ENCODE measurements around the gene NEDD9.

Gene NEDD9

DNA sequence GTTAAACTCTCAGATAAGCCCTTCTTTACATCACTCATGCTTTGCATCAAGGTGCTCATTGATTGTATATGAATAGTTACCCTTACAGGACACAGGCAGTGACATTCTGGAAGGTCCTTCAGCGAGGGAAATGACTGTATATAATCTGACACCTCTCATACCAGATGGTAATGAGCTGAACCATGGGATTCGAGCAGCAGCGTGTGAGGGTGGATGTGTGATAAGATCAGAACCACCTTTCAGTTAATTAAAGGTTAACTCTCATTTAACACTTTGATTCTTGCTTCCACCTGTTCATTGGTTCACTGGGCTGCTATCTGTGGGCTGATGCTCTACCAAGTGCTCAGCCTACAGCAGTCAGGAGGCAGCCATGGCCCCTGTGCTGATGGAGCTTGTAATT is 24.2 kb downstream of the NEDD9 start:
- POLR2A ChIA-PET, result no interaction called here

DNA sequence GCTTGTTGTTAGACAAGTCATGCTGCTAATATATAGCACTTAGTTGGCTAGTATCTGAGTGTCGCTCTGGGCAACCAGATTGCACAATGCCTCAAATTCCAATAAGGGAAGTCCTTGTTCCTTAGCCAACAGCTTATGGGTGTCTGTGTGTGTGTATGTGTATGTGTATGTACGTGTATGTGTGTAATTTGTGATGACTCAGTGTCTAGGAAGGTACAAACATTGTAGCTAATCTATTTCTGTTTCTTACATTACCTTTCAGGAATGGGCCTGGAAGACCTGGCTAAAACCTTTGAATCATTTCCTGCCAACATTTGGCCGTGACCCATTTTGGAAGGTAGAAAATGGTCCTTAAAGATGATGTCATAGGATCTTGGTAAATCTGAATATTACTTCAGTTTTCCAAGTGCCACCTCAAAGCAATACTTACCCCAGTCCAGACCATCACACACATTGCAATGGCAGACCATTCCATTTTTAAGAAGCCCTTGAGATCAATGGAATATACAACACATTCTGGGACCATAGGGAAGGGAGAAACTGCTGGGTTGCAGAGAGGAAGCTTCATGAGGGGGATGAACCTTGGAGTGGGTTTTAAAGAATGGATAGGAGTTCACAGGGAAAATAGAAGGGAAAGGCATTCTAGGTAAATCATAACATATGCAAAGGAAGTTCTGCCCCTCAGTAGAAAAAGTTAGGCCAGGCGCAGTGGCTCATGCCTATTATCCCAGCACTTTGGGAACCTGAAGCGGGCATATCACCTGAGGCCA is 25.1 kb downstream of the NEDD9 start:
- ChIA-PET CTCF (interaction anchor here (0.7 to 1.0 kb wide), 4 partner anchors 8 to 289 kb away, joined by 3 read pairs; no protein-coding TSS in a partner anchor), POLR2A (interaction anchor here (1.6 kb wide), 1 partner anchor 9 kb away, joined by 3 read pairs; no protein-coding TSS in a partner anchor)

More for the DNA sequence above, 24.2 kb downstream of the NEDD9 start:
- CTCF ChIA-PET, result interaction anchor here (1.1 kb wide), 1 partner anchor 125 kb away, joined by 3 read pairs; no protein-coding TSS in a partner anchor
- DNase-seq (ENCODE audit: extremely low spot score), result no peak
- TF ChIP-seq, protein P1, sequence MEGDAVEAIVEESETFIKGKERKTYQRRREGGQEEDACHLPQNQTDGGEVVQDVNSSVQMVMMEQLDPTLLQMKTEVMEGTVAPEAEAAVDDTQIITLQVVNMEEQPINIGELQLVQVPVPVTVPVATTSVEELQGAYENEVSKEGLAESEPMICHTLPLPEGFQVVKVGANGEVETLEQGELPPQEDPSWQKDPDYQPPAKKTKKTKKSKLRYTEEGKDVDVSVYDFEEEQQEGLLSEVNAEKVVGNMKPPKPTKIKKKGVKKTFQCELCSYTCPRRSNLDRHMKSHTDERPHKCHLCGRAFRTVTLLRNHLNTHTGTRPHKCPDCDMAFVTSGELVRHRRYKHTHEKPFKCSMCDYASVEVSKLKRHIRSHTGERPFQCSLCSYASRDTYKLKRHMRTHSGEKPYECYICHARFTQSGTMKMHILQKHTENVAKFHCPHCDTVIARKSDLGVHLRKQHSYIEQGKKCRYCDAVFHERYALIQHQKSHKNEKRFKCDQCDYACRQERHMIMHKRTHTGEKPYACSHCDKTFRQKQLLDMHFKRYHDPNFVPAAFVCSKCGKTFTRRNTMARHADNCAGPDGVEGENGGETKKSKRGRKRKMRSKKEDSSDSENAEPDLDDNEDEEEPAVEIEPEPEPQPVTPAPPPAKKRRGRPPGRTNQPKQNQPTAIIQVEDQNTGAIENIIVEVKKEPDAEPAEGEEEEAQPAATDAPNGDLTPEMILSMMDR (IDR thresholded peaks at IDR 0.05; ENCODE audit: control extremely low read depth, extremely low read depth, low read depth, missing control alignments), result no peak

DNA sequence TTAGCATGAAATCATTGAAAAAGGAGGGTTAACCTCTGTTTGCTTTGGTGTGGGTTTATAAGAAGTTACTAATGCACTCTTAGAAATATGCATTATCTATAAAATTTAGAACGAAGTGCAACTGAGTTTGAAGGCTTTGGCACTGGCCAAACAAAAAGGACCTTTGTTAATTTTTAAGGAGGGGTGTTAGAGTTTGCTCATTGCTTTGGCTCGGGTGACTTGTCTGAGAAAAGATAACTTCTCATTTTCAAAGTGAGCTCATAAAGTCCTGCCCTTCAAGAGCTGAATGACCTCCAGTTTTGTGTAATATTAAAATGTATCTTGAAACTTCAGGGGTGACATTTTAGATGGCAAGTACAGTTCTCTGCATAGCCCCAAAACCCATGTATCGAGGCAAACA is 25.9 kb downstream of the NEDD9 start:
- TF ChIP-seq, protein P1 (IDR thresholded peaks at IDR 0.05; ENCODE audit: control extremely low read depth, extremely low read depth, low read depth, missing control alignments), result no peak
- ChIA-PET POLR2A (interaction anchor here (1.6 kb wide), 1 partner anchor 8 kb away, joined by 3 read pairs; no protein-coding TSS in a partner anchor), CTCF (interaction anchor here (0.8 to 1.0 kb wide), 3 partner anchors 9 to 290 kb away, joined by 3 read pairs; no protein-coding TSS in a partner anchor)
- no peak for DNase-seq (ENCODE audit: extremely low spot score)

More for the DNA sequence above, 25.1 kb downstream of the NEDD9 start:
- DNase-seq (ENCODE audit: extremely low spot score), result no peak
- TF ChIP-seq, protein P1 (IDR thresholded peaks at IDR 0.05; ENCODE audit: control extremely low read depth, extremely low read depth, low read depth, missing control alignments), result no peak

DNA sequence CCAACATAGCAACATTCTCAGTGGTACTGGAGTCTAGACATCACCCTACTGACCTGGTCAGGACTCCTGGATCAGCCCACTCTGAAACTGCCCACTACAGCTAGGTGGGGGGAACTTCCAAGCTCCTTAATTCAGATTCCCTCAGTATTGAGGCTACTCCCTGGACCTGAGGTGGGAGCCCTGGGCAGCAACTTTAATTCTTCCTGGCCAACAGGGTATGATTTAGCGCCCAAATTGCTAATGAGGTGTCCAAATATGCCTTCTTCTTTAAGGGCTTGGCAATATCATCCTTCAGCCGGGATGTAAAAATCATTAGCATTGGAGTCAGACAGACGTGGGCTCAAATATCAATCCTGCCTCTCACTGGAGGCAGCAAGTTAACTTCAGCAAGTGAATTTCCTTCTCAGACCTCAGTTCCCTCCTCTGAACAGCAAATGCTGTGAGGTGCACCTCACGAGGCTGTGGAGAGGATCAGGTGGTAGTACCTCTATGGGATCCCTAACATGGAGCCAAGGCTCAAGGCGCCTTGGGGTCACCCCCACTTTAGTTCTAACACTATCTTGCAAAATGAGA is 27.6 kb downstream of the NEDD9 start:
- DNase-seq (ENCODE audit: extremely low spot score), result no peak
- CTCF ChIA-PET, result interaction anchor here (0.6 kb wide), 1 partner anchor 11 kb away, joined by 3 read pairs; no protein-coding TSS in a partner anchor
- TF ChIP-seq, protein P1 (IDR thresholded peaks at IDR 0.05; ENCODE audit: control extremely low read depth, extremely low read depth, low read depth, missing control alignments), result no peak
- POLR2A ChIA-PET, result no interaction called here

DNA sequence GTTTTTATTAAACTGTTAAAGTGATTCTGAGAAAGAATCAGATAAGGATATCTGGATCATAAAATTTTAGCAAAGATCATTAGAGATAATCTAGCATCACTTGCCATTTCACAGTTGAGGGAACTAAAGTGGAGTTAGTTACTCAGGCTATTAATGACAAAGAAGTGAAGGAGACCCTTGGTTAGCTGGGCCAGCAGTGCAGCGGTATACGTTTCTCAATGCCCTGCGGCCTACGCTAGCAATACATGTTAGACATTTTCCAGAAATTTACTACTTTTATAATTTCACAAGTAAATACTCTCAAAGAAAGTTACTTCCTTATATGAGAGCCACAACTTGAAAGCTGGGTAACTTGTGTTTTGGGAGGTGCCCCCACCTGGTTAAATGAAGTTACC is 28.5 kb downstream of the NEDD9 start:
- POLR2A ChIA-PET, result no interaction called here
- DNase-seq (ENCODE audit: extremely low spot score), result no peak
- TF ChIP-seq, protein P1 (IDR thresholded peaks at IDR 0.05; ENCODE audit: control extremely low read depth, extremely low read depth, low read depth, missing control alignments), result no peak
- CTCF ChIA-PET, result interaction anchor here (0.6 to 1.1 kb wide), 2 partner anchors 12 to 293 kb away, joined by 3 read pairs; no protein-coding TSS in a partner anchor

DNA sequence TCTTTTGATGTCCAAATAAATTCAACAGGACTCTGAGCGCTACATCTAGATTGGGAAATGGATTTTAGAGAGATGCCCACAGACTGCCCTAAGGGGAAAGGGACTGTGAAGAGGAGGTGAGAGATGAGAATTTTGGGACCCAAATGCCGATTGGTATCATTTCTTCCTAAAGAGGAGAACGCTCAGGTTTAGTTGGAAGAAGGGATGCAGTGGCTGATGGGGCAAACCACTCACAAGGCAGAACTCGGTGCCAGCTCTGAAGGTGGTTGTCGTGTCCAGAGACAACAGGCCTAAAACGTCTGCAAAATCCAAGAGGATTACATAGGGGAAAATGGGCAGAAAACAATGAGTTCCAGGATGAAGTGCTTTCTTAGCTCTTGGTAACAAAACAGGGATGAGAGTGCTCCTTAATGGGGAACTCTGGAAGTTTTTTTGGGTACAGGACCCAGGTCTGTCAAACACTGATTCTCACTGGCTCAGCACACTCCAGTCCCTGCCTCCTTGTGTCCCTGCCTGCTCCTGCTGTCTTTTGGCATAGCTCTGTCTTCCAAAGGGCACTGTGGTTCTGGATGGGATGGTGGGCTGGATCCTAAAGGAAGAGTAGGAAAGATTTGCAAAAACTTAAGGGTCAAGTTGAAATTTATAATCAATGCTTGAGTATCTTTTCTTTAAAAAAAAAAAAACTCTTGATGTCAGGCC is 29.0 kb downstream of the NEDD9 start:
- POLR2A ChIA-PET, result no interaction called here
- no peak for DNase-seq (ENCODE audit: extremely low spot score)
- CTCF ChIA-PET, result interaction anchor here (1.1 to 1.7 kb wide), 4 partner anchors 11 to 293 kb away, joined by 3 to 5 read pairs (median 4); no protein-coding TSS in a partner anchor
- TF ChIP-seq, protein P1 (IDR thresholded peaks at IDR 0.05; ENCODE audit: control extremely low read depth, extremely low read depth, low read depth, missing control alignments), result no peak
